ENCODE measurements around the gene TRMT112. TPM values are rescaled to one million over a fixed set of nuclear protein-coding genes. Genes with fewer than 3 reads are reported as not detected.

TRMT112 gene
- total and polyA plus RNA-seq, 2 of the 4 experiments (the other 2 are of a cell fraction), result 173 to 202 TPM

DNA sequence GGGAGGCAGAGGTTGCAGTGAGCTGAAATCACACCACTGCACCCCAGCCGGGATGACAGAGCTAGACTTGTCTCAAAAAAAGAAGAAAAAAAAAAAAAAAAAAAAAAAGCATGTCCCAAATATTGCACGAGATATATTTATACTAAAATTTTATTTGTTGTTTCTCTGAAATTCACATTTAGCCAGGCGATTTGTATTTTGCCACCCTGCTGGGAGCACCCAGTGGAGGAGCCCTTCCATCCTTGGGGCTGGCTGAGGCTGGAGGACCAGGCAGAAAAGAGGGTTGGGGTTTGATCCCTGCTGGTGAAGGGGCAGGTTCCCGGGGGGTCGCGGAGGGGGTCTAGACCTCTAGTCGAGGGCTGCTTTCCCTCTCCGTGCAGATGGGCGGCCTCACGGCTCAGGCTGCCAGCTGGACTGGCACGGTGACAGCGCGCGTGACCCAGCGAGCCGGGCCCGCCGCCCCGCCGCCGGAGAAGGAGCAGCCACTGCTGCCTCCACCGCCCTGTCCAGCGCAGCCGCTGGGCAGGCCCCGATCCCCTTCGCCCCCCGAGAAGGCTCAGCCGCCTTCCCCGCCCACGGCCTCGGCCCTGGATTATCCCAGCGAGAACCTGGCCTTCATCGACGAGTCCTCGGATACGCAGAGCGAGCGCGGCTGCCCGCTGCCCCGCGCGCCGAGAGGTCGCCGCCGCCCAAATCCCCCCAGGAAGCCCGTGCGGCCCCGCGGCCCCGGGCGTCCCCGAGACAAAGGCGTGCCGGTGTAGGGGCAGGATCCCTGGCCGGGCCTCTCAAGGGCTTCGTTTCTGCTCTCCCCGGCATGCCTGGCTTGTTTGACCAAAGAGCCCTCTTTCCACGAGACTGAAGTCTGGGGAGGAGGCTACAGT, 18.2 kb downstream of the TRMT112 start:
- H2BK20ac ChIP-seq (ENCODE audit: low read depth, low read length), result no peak overlapping the region
- H3K9me3 ChIP-seq (ENCODE audit: control insufficient read depth, insufficient read depth, low read length), result no peaks in the 10 kb centered on the region
- H2AK5ac ChIP-seq (ENCODE audit: low read depth, low read length), result no peak overlapping the region
- H3K9ac ChIP-seq (ENCODE audit: low read depth, low read length), result no peak overlapping the region
- dilution Hi-C loops (cut with HindIII; ENCODE audit: low sequenced_read_pairs, unreplicated experiment), result no loop called here
- H2BK5ac ChIP-seq (ENCODE audit: low read depth, low read length, poor library complexity, severe bottlenecking), result no peak overlapping the region
- H3K4ac ChIP-seq (ENCODE audit: low read depth, low read length), result no peak overlapping the region
- H3K4me1 ChIP-seq (ENCODE audit: control insufficient read depth, insufficient read depth, low read length), result peaks cover 7% of the 10 kb centered on the region
- no peak overlapping the region for H2BK120ac ChIP-seq (ENCODE audit: low read depth, low read length)
- peaks cover 5% of the 10 kb centered on the region; the same call in 1 of the 2 replicates for H4K20me1 ChIP-seq (ENCODE audit: insufficient read depth, low read length)
- no peak overlapping the region for H4K91ac ChIP-seq (ENCODE audit: insufficient read depth, low read depth, low read length)
- in situ Hi-C loops (cut with MboI; ENCODE audit: low sequenced_read_pairs), result no loop called here
- no peak overlapping the region for H3K23ac ChIP-seq (ENCODE audit: low read depth, low read length)
- ChIA-PET CTCF (no interaction called here), POLR2A (ENCODE audit: unreplicated experiment) (no interaction called here)
- H3K27ac ChIP-seq (ENCODE audit: insufficient read depth, low read length), result no peak overlapping the region
- no peak overlapping the region for H3K14ac ChIP-seq (replicated peaks; ENCODE audit: low read depth, low read length)
- ATAC-seq (ENCODE audit: low read depth) (peak; percentile 14; the same call in 1 of the 2 replicates), DNase-seq (no peak)
- H3K79me1 ChIP-seq (ENCODE audit: low read depth in 1 of 2, low read length in 2 of 2), result no peaks in the 10 kb centered on the region
- peak overlapping the region; percentile 18; the same call in 1 of the 2 replicates for H3K4me2 ChIP-seq (ENCODE audit: low read depth, low read length)
- no peak overlapping the region for H3K18ac ChIP-seq (ENCODE audit: low read depth, low read length)
- BruUV-seq (replicated peaks), result no TSS peak
- WGBS, 2 experiments (ENCODE audit: extremely low coverage in 2 of 2, insufficient read length in 1 of 2), result 5% methylated on average over 46 of the region's 60 CpGs; no CpG with 5 or more reads in 1 of the 2 experiments
- H2AFZ ChIP-seq (replicated peaks; ENCODE audit: low read length, poor library complexity), result peak overlapping the region; percentile 78
- intact Hi-C loops (cut with micrococcal nuclease), result no loop called here
- peaks cover 65% of the 10 kb centered on the region for H3K27me3 ChIP-seq (ENCODE audit: control insufficient read depth, insufficient read depth, low read length)
- H4K8ac ChIP-seq (ENCODE audit: low read depth in 2 of 2, low read length in 2 of 2), result no peak overlapping the region
- H3K56ac ChIP-seq (ENCODE audit: extremely low read depth, insufficient read depth, low read length), result no peak overlapping the region
- H4K5ac ChIP-seq (ENCODE audit: low read depth, low read length), result no peak overlapping the region
- no peaks in the 10 kb centered on the region for H3K9me1 ChIP-seq (ENCODE audit: insufficient read depth, low read length)
- H2BK15ac ChIP-seq (ENCODE audit: low read depth, low read length), result no peak overlapping the region
- peak overlapping the region; percentile 7; the same call in 1 of the 2 replicates for H3K4me3 ChIP-seq (ENCODE audit: insufficient read depth, low read depth, low read length)
- H2AK9ac ChIP-seq (replicated peaks; ENCODE audit: low read depth, low read length, poor library complexity), result no peak overlapping the region
- TF ChIP-seq FOS (IDR thresholded peaks at IDR 0.05; ENCODE audit: low read depth, low read length) (no peak), ELK1 (IDR thresholded peaks at IDR 0.05; ENCODE audit: borderline replicate concordance, low read depth, low read length) (no peak), RAD21 (IDR thresholded peaks at IDR 0.05; ENCODE audit: low read length) (no peak), CHD1 (IDR thresholded peaks at IDR 0.05; ENCODE audit: low read depth, low read length) (no peak), POLR2A (IDR thresholded peaks at IDR 0.05; ENCODE audit: low read depth, low read length) (no peak), MAZ (IDR thresholded peaks at IDR 0.05; ENCODE audit: borderline replicate concordance, low read depth, low read length) (no peak), CEBPB (IDR thresholded peaks at IDR 0.05; ENCODE audit: low read depth, low read length) (no peak)
- TF ChIP-seq, protein P1, sequence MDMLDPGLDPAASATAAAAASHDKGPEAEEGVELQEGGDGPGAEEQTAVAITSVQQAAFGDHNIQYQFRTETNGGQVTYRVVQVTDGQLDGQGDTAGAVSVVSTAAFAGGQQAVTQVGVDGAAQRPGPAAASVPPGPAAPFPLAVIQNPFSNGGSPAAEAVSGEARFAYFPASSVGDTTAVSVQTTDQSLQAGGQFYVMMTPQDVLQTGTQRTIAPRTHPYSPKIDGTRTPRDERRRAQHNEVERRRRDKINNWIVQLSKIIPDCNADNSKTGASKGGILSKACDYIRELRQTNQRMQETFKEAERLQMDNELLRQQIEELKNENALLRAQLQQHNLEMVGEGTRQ (IDR thresholded peaks at IDR 0.05; ENCODE audit: low read depth, low read length), result no peak
- H3K36me3 ChIP-seq (ENCODE audit: control insufficient read depth, insufficient read depth, low read length), result no peaks in the 10 kb centered on the region

All from IMR-90 (cell line).